SK-N-SH (cell line): ENCODE measurements around the gene WHRN.

Experiments
- CHD2 ChIP-seq: fragments of 150-350 bp; IDR thresholded peaks from 2 replicates; pipeline ENCODE4 v1.6.1; 2018; ENCODE audit warnings: low read length; ENCODE audit not compliant: partially characterized antibody
- EP300 ChIP-seq, 2 experiments: IDR thresholded peaks; 2 replicates each; pipeline versions ENCODE4 v1.4.0 to v1.6.1; 2012; ENCODE audit warnings: borderline replicate concordance in 1 of 2, low read depth in 1 of 2, low read length in 1 of 2
- EZH2phosphoT487 ChIP-seq: fragments of 200-600 bp; sonication (generic); IDR thresholded peaks from 2 replicates; pipeline ENCODE4 v1.6.1; 2017; ENCODE audit warnings: low read depth, mixed run types, mild to moderate bottlenecking, antibody characterized with exemption, moderate library complexity, borderline replicate concordance
- GATA2 ChIP-seq: sonication (generic); formaldehyde crosslinking; IDR thresholded peaks from 2 replicates; pipeline ENCODE4 v1.5.0; 2020; ENCODE audit warnings: mild to moderate bottlenecking, missing genetic modification reagents
- MAX ChIP-seq: IDR thresholded peaks from 2 replicates; pipeline ENCODE4 v1.4.0; 2012; ENCODE audit warnings: low read depth
- RAD21 ChIP-seq: IDR thresholded peaks from 2 replicates; pipeline ENCODE4 v1.6.1; 2012; ENCODE audit warnings: mild to moderate bottlenecking, low read length
- RCOR1 ChIP-seq: fragments of 150-350 bp; IDR thresholded peaks from 2 replicates; pipeline ENCODE4 v1.6.1; 2017; ENCODE audit warnings: antibody characterized with exemption, low read length
- SMC3 ChIP-seq: IDR thresholded peaks from 2 replicates; pipeline ENCODE4 v1.6.1; 2012; ENCODE audit warnings: low read depth, low read length, improper control_type of control experiment
- TCF12 ChIP-seq: IDR thresholded peaks from 2 replicates; pipeline ENCODE4 v1.4.0; 2012
- USF2 ChIP-seq: fragments of 150-350 bp; IDR thresholded peaks from 2 replicates; pipeline ENCODE4 v1.6.1; 2017; ENCODE audit warnings: antibody characterized with exemption, low read length, low read depth, borderline replicate concordance
- TF ChIP-seq, protein P1 (sequence below): fragments of 200-600 bp; sonication (generic); IDR thresholded peaks from 2 replicates; pipeline ENCODE4 v1.6.1; 2017; ENCODE audit warnings: antibody characterized with exemption, mild to moderate bottlenecking, moderate library complexity

DNA sequence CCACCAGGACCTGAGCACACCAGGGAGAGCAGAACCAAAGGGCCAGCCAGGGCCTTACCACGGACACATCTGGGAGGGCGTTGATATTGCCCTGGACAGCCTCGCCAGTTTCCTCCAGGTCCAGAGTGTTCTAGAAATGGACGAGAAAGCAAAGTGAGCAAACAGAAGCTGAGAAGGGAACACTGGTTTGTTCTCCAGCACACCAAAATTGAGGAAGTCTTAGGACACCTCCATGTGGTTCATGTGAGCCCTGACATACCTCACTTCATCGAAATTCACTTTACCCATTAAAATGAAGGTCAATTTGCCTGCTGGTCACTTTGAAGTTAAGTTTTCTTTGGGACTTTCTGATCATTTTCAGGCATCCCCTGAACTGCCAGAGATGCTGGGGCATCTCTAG is 97.4 kb downstream of the WHRN start:
- TF ChIP-seq, protein P1, sequence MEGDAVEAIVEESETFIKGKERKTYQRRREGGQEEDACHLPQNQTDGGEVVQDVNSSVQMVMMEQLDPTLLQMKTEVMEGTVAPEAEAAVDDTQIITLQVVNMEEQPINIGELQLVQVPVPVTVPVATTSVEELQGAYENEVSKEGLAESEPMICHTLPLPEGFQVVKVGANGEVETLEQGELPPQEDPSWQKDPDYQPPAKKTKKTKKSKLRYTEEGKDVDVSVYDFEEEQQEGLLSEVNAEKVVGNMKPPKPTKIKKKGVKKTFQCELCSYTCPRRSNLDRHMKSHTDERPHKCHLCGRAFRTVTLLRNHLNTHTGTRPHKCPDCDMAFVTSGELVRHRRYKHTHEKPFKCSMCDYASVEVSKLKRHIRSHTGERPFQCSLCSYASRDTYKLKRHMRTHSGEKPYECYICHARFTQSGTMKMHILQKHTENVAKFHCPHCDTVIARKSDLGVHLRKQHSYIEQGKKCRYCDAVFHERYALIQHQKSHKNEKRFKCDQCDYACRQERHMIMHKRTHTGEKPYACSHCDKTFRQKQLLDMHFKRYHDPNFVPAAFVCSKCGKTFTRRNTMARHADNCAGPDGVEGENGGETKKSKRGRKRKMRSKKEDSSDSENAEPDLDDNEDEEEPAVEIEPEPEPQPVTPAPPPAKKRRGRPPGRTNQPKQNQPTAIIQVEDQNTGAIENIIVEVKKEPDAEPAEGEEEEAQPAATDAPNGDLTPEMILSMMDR: no peak
- TF ChIP-seq RCOR1 (no peak), USF2 (no peak), EP300 (IDR thresholded peaks at IDR 0.05; ENCODE audit: borderline replicate concordance in 1 of 2, low read depth in 1 of 2, low read length in 1 of 2) (no peak), SMC3 (no peak), CHD2 (no peak), MAX (no peak), RAD21 (no peak), TCF12 (no peak), EZH2phosphoT487 (no peak), GATA2 (CRISPR knock-in tag) (no peak)
